GM12892 (cell line): ENCODE results near the gene RAD52.

Experiments
- POLR2A ChIP-seq: IDR thresholded peaks from 2 replicates; pipeline ENCODE4 v1.6.1; 2011; ENCODE audit warnings: low read depth, low read length, control low read depth
- POLR2AphosphoS5 ChIP-seq: IDR thresholded peaks from 2 replicates; pipeline ENCODE4 v1.6.1; 2011; ENCODE audit warnings: low read depth, low read length, control low read depth

GRCh38 chr12:916240-916639 lies 33.3 kb downstream of the RAD52 start:
- TF ChIP-seq POLR2A (no peak), POLR2AphosphoS5 (no peak)
